GM12892 (cell line): ENCODE data around the gene DAPK2.

Experiments
- DNase-seq: peaks from one replicate; pipeline ENCODE4 v3.0.0; 2011; ENCODE audit not compliant: insufficient read length
- FAIRE-seq: peaks from 2 replicates; lab custom pipeline; 2011; peaks lifted over from hg19 to GRCh38; lab: Jason Lieb, UNC
- POLR2A ChIP-seq: IDR thresholded peaks from 2 replicates; pipeline ENCODE4 v1.6.1; 2011; ENCODE audit warnings: low read depth, low read length, control low read depth
- POLR2AphosphoS5 ChIP-seq: IDR thresholded peaks from 2 replicates; pipeline ENCODE4 v1.6.1; 2011; ENCODE audit warnings: low read depth, low read length, control low read depth
- TAF1 ChIP-seq: IDR thresholded peaks from 2 replicates; pipeline ENCODE4 v1.6.1; 2011; ENCODE audit warnings: low read depth, mild to moderate bottlenecking, control low read depth, low read length, borderline replicate concordance

DAPK2 gene

GRCh38 chr15:64003182-64003581 is 43.1 kb downstream of the DAPK2 start:
- FAIRE-seq = no peak
- TF ChIP-seq POLR2A (no peak), POLR2AphosphoS5 (no peak), TAF1 (no peak)
- DNase-seq = no peak

- TF ChIP-seq POLR2AphosphoS5 (no peak), TAF1 (no peak), POLR2A (no peak)
- no peak for FAIRE-seq
- DNase-seq = no peak
These were observed 45.1 kb downstream of the DAPK2 start for GRCh38 chr15:64001148-64001547.

GRCh38 chr15:64000183-64000951 is 45.9 kb downstream of the DAPK2 start:
- FAIRE-seq = no peak

GRCh38 chr15:63999177-63999576 is 47.1 kb downstream of the DAPK2 start:
- FAIRE-seq (peak; percentile 9), DNase-seq (no peak)

More at GRCh38 chr15:64000183-64000951, 45.9 kb downstream of the DAPK2 start:
- no peak for DNase-seq
- no peak for TF ChIP-seq POLR2A
- no peak for TF ChIP-seq POLR2AphosphoS5
- TF ChIP-seq TAF1 = no peak

GRCh38 chr15:63998489-63998888 is 47.8 kb downstream of the DAPK2 start:
- FAIRE-seq = peak; percentile 40
- no peak for DNase-seq
- TF ChIP-seq POLR2A (no peak), TAF1 (no peak), POLR2AphosphoS5 (no peak)

More at GRCh38 chr15:63999177-63999576, 47.1 kb downstream of the DAPK2 start:
- TF ChIP-seq TAF1 (no peak), POLR2AphosphoS5 (no peak), POLR2A (no peak)

GRCh38 chr15:63997715-63998442 is 48.4 kb downstream of the DAPK2 start:
- DNase-seq = no peak
- TF ChIP-seq POLR2A = no peak
- TF ChIP-seq TAF1 = no peak
- TF ChIP-seq POLR2AphosphoS5 = no peak
- no peak for FAIRE-seq

- no peak for DNase-seq
- no peak for FAIRE-seq
These were observed 49.4 kb downstream of the DAPK2 start for GRCh38 chr15:63996794-63997357.

GRCh38 chr15:63995789-63996188 is 50.5 kb downstream of the DAPK2 start:
- FAIRE-seq (peak; percentile 17), DNase-seq (no peak)
- TF ChIP-seq POLR2AphosphoS5 (no peak), POLR2A (no peak), TAF1 (no peak)

More at GRCh38 chr15:63996794-63997357, 49.4 kb downstream of the DAPK2 start:
- TF ChIP-seq TAF1 = no peak
- no peak for TF ChIP-seq POLR2AphosphoS5
- no peak for TF ChIP-seq POLR2A

- FAIRE-seq (no peak), DNase-seq (no peak)
- TF ChIP-seq POLR2A (no peak), POLR2AphosphoS5 (no peak), TAF1 (no peak)
These were observed 52.1 kb downstream of the DAPK2 start for GRCh38 chr15:63994073-63994600.

- DNase-seq = no peak
- peak; percentile 48 for FAIRE-seq
- TF ChIP-seq POLR2AphosphoS5 (no peak), POLR2A (no peak), TAF1 (no peak)
These were observed 54.0 kb downstream of the DAPK2 start for GRCh38 chr15:63992300-63992699.

- TF ChIP-seq POLR2A = no peak
- no peak for TF ChIP-seq POLR2AphosphoS5
- no peak for TF ChIP-seq TAF1
- FAIRE-seq (peak; percentile 48), DNase-seq (no peak)
These were observed 54.6 kb downstream of the DAPK2 start for GRCh38 chr15:63991706-63992105.
